Ecto neural progenitor cell (in vitro differentiated cells): Measurements from ENCODE around the gene DSCAM.
"Not testable (repeated sequence)": the region's sequence is repeated elsewhere in the genome, so short reads cannot be mapped to it uniquely, and the experiment has no call there.

Experiments used
- DNase-seq: peaks from one replicate; pipeline ENCODE4 v3.0.0-alpha.2; 2018; ENCODE audit warnings: low spot score

DSCAM gene

GRCh38 chr21:40316104-40316503 lies 530.9 kb downstream of the DSCAM start:
- DNase-seq, result no peak

- DNase-seq, result no peak
Measured at GRCh38 chr21:40315626-40316025, 531.3 kb downstream of the DSCAM start.

DNA sequence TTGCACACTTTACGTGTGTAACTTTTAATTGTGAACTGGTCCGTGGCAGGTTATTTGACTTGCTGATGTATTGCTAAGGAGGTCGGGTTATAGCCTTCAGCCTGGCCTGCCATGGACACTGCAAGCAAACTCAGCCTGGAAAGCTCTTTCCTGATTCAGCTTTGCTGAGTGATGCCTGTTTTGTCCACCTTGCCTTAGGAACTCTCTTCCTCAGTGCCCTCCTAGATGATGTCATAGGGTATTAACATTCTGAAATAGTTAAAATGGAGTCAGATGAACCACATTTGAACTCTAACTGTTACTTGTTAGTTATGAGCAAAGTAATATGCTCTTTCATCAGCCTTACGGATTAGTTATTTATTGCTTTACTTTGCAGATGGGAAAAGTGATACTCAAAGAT lies 533.7 kb downstream of the DSCAM start:
- no peak for DNase-seq

- no peak for DNase-seq
Measured at GRCh38 chr21:40300300-40300699, 546.7 kb downstream of the DSCAM start.

- no peak for DNase-seq
Measured at GRCh38 chr21:40299451-40299850, 547.5 kb downstream of the DSCAM start.

DNA sequence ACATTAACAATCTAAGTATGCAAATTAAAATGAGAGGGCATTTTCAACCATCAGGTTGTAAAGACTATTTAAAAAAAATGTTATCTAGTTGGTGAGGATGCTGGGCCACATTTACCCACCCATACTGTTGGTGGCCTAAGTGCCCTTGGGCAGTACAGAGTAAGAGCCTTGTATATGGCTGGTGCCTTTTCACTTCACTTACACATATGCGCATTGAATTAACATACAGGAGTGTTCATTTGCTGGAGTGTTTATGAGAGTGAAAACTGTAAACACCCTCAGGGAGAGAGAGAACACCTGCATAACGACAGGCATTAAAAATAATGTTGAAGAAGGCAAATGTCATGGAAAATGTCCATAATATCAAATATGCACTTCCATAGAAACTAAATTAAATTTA lies 552.6 kb downstream of the DSCAM start:
- DNase-seq, result no peak

GRCh38 chr21:40291560-40291959 lies 555.4 kb downstream of the DSCAM start:
- DNase-seq, result no peak

GRCh38 chr21:40284409-40284808 lies 562.5 kb downstream of the DSCAM start:
- no peak for DNase-seq

DNA sequence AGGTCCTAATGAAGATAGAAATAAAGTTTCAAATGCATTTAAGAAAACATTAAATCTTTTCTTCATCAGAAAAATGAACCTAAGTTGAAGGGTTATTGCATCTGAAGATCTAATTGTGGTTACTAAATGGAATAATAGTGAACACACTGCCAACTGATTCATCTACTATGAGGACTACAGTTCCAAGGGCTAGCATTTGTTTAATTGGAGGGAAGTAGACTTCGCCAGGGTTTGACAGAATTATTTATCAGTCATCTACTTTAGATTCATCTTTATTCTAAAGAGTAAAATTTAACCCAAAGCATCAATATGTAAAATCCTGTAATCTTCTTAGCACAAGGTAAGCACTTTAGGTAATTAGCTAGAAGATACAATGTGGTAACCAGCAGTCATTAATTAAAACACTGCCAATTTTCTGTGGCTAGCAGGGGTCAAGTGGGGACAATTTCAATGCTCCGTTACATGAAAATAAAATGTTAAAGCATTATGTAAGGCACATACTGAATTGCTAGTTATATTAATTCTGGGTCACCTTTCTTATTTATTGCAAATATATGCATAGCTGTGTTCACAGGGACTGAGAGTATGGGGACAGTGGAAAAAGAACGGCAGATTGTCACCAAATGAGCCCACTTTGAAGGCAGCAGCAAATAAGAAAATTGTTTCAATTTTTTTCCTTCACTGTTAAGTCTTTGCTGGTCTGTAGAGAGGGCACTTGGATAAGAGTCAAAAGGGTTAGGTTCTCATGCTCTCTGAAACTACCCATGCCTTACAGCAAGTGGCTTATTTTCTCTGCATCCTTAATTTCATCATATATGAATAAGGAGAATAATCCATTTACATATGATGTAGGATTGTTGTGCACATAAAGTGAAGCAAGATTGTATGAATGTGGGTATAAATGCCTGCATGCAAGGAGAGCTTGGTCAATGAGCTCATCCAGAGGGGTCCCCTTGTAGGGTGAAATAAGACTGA lies 563.8 kb downstream of the DSCAM start:
- DNase-seq, result no peak

DNA sequence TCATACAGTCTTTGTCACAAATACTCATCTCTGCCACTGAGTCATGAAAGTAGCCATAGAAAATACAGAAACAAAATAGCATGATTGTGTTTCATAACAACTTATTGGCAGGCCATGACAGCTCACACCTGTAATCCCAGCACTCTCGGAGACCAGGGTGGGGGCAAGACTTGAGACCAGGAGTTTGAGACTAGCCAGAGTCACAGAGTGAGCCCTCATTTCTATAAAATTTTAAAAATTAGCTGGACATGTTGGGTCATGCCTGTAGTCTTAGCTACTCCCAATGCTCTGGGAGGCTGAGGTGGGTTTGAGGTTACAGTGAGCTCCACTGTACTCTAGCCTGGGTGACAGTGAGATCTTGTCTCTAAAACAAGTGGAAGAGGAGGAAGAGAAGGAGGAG lies 568.6 kb downstream of the DSCAM start:
- DNase-seq, result no peak

GRCh38 chr21:40276001-40276400 lies 571.0 kb downstream of the DSCAM start:
- DNase-seq, result no peak

- DNase-seq, result no peak
Measured at GRCh38 chr21:40272037-40272436, 574.9 kb downstream of the DSCAM start.

DNA sequence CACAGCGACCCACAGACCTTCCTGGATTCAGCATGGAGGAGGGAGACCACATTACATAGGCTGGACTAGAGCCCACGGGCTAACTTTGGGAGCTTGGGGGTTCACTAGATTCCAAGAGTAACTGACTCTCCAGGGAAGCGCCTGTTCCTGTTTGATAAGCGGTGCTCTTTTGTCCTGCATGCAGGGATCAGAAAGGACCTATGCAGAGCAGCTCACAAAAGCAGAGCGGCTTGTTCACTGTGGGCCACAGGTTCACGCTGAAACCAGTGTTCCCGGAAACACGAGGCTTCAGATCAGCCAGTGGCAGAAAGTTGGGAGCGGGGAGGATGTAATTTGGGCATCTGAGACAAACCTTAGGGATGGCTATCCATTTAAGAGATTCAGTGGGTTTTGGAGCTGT lies 575.8 kb downstream of the DSCAM start:
- no peak for DNase-seq

DNA sequence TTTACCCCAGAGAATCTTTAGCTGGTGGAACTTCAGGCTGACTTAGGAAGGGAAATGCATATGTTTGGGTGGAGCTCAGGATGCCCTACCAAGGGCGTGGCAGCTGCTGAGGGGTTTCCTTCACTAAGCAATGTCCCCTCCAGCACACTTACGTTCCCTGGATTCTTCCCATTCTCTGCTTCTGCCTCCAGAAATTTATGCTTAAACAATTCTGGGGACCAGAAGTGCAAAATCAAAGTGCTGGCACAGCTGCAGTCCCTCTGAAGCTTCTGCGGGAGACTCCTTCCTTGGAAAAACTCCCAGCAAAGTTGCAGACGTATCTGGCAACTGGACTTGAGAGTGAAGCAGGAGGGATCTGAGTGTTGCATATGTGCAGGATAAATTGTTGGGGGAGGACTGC lies 576.9 kb downstream of the DSCAM start:
- DNase-seq, result no peak

DNA sequence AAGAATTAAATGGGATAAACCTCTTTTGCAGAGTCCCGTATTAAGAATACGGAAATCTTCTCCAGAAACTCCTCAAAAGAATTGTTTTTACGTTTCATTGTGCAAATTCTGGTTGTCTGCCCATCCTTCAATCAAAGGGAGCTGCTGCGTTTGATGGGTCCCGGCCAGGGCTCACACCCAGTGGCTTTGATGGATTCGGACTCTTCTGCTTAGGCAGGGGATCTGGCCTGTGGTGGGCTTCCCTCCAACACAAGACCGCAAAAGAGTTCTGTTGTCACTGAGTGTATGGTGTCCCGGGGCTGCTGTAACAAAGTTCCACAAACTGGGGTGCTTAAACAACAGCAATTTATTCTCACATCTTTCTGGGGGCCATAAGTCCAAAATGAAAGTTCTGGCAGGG lies 577.7 kb downstream of the DSCAM start:
- DNase-seq, result no peak

GRCh38 chr21:40258456-40258855 lies 588.5 kb downstream of the DSCAM start:
- DNase-seq, result not testable (repeated sequence)

GRCh38 chr21:40257342-40257741 lies 589.6 kb downstream of the DSCAM start:
- no peak for DNase-seq

DNA sequence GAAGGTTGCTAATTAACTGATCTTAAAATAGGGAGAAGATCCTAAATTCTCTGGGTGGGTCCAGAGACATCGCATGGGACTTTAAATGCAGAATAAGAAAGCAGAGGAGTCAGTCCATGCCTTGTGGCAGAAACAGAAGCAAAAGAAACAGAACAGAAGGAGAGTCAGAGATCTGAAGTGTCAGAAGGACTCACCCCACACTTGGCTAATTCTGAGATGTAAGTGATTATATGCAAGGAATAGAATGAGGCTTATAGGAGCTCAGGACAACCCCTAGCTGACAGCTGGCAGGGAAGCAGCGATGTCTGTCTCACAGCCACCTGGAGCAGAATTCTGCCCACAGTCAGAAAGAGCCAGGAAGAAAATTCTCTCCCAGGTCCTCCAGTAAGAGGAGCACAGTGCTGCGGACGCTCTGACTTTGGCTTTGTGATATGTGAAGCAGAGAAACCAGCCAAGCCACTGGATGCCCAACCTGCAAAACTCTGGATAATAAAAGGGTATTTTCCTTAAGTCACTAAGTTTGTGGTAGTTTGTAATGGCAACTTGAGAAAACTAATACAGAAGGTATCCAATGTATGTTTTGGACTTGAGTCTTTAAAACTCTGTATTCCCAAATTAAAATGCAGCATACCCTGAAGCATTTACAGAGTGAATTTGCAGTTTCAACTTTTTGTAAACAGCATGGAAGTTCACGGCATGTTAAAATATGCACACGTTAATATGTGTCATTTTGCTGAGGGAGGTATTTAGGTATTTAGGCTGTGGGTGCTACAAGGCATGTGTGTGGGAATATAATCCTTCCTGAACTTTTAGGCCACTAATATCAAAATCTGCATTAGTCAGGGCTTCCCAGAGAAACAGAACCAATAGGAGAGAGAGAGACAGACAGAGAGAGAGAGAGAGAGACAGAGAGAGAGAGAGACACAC lies 591.2 kb downstream of the DSCAM start:
- DNase-seq, result no peak

DNA sequence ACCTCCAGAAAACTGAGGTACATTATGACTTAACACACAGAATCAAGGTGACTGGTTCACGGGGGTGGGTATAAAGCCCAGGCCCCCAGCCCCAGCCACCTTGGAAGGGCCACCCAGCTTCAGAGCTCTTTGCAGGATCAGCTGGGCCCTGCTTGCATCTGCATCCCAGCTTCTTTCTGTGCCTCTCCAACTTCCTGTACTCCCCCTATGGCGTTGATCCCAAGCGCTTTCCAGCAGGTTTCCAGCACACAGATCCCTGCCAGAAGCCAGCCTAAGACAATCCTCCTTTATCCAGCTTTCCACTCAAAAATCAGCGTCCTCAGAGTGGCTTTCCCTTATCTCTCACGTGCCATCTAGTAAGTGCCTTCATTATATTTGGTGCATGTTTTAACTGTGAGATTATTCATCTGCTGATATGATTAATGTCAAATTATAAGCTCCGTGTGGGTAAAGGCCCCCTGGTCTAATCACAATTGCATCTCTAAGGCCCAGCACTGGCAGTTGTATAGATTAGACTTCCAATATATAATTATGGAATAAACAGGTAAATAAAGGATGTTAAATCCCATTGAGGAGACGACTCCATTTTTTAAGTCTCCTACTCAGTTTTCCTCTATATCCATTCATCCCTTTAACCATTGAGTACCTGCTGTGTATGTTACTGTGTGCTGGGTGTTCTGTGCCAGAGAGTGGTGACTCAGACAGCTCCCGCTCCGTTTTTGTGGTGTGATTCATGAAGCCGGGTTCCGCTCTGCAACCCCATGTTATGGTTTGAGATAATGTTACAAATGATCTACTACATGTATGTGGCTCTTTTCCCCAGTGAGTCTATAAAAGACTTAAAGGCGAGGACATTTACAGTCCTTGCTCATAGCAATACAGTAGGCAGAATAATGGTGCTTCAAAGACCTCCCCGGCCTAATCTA lies 592.2 kb downstream of the DSCAM start:
- no peak for DNase-seq

DNA sequence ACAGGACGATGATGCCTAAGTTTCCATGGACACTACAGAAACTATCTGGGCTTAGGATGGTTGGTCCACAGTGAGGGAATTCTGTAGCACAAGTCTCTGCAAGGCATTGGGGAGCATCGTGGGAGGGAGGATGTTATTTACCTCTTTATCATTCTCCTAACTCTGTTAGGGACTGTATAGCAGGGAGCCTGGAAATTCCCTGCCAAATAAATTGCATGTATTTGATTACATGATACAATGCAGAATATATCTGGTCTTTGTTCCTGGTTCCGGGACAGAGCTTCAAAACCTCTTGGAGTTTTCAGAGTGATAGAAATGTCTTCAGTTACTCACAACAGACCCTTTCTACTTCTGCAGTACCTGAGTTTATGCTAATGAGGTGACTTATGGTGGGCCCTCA lies 593.8 kb downstream of the DSCAM start:
- no peak for DNase-seq

DNA sequence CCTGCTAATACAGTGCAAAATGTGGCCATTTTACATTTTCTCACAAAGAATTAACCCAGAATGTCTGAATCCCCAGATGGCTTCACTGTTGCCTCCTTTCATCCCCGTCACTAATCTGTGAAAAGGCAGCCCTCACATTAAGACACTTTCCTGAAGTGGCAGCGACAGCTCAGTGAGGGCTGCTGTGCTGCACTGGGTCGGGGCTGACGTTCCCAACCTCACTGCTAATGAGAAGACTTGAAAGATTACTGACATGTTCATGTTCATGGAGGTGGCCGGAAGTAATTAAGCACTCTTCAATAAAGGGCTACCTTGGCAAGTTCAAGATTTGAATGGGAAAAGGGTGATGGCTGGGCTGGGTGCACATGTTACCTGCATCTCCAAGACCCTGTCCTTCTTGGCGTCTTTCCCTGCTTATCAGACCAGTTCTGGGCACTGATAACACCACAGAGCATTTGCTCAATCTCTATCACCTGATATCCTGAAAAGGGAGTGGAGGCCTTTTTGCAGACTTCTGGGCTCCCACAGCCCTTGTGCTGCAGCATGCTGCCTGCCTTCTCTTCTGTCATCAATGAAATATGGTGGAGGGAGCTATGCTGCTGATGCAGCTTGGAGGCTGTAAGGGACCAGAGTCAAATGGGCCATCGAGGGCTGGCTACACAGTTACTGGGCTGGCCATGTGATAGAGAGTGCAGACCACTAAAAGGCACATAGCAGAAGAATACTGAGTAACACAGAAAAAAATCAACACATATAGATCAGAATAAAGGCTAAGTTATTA lies 596.3 kb downstream of the DSCAM start:
- no peak for DNase-seq
